Raji (cell line): ENCODE measurements around the gene TSEN54.

Experiments used
- POLR2A ChIP-seq: IDR thresholded peaks from 2 replicates; pipeline ENCODE4 v1.6.1; 2011; ENCODE audit warnings: low read depth, low read length, control low read depth; ENCODE audit not compliant: insufficient read depth

Gene TSEN54

DNA sequence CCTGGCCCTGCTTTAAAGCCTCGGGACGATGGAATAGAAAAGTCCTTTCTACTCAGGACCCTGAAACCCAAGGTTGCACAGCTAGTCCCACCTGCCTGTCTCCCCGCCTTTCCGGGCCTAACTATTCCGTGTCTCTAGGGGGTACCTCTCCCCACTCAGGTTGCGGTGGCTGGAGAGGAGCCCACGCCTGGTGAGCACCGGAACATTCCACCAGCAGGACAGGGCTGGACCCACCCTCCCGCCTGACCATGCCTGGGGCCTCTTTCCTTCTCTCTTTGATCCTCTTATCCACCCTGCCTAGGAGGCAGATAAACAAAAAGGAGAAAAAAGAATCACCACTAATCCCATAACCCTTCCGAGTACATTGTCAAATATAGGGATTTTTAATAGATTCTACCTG lies 20.0 kb downstream of the TSEN54 start:
- TF ChIP-seq POLR2A, result no peak

- no peak for TF ChIP-seq POLR2A
Observed at GRCh38 chr17:75539967-75540729, 23.8 kb downstream of the TSEN54 start.

DNA sequence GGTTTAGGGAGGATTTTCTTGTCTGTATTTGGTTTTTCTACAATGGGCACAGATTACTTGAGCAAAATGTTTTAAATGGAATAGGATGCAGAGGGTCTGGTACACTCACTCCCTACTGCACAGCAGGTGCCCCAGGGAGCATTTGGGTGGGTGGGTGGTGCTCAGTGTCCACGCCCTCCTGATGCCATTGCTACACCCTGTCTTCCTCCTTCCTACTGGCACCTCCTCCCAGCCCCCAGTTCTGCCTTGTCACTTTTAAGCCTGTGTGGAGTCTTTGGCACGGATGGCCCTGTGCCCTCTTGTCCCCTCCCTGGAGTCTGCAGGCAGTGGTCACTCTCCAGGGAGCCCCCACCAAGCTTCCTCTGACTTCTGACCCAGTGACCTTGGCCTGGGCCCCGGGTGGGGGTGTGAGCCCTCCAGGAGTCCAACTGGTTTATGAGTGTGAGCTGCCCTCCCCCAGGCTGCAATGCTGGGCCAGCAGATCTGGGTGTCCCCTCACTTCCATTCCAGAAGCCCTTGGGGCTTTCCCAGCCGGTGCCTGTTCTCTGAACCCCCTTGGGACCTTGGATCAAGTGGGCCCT lies 24.7 kb downstream of the TSEN54 start:
- no peak for TF ChIP-seq POLR2A

GRCh38 chr17:75542229-75542628 lies 25.9 kb downstream of the TSEN54 start:
- no peak for TF ChIP-seq POLR2A

- no peak for TF ChIP-seq POLR2A
Observed at GRCh38 chr17:75542728-75543336, 26.5 kb downstream of the TSEN54 start.

DNA sequence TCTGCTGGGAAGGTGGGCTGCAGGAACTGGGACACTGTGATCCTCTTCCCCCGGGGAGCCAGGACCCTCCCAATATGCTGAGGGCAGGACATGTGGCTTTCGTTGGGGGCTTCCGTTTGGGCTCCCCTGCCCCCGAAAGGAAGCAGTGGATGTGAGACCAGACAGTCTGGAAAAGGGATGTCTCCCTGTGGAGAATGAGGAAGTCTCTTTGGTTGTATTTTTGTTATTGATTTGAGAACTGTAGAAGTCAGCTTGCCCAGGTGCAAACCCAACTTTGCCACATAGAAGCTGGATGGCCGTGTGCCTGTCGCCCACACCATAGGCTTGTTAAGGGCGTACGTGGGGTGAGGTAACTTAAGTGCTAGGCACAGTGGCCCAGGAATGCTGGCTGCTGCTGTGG lies 27.9 kb downstream of the TSEN54 start:
- no peak for TF ChIP-seq POLR2A

- no peak for TF ChIP-seq POLR2A
Observed at GRCh38 chr17:75546181-75546580, 29.9 kb downstream of the TSEN54 start.

GRCh38 chr17:75547091-75547490 lies 30.8 kb downstream of the TSEN54 start:
- TF ChIP-seq POLR2A, result no peak

GRCh38 chr17:75548813-75549212 lies 32.5 kb downstream of the TSEN54 start:
- no peak for TF ChIP-seq POLR2A

GRCh38 chr17:75549246-75550138 lies 33.2 kb downstream of the TSEN54 start:
- no peak for TF ChIP-seq POLR2A

GRCh38 chr17:75550139-75550465 lies 33.8 kb downstream of the TSEN54 start:
- no peak for TF ChIP-seq POLR2A

DNA sequence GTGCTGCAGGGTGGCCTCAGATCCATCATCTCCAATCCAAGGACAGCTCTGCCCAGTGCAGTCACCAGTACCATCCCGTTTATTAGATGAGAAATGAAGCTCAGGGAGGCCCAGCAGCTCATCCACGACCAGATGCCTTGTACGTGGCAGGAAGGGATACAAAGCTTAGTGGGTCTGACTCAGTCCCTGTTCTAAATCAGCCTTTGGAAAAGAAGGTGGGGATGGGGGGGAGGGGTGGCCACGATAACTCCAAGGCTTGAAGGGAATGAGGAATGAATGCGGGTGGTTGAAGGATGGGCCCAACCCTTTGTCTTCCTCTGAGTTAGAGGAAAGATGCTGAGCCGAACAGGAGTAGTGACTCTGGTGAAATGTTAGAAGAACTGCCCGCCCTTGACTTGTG lies 34.9 kb downstream of the TSEN54 start:
- no peak for TF ChIP-seq POLR2A

DNA sequence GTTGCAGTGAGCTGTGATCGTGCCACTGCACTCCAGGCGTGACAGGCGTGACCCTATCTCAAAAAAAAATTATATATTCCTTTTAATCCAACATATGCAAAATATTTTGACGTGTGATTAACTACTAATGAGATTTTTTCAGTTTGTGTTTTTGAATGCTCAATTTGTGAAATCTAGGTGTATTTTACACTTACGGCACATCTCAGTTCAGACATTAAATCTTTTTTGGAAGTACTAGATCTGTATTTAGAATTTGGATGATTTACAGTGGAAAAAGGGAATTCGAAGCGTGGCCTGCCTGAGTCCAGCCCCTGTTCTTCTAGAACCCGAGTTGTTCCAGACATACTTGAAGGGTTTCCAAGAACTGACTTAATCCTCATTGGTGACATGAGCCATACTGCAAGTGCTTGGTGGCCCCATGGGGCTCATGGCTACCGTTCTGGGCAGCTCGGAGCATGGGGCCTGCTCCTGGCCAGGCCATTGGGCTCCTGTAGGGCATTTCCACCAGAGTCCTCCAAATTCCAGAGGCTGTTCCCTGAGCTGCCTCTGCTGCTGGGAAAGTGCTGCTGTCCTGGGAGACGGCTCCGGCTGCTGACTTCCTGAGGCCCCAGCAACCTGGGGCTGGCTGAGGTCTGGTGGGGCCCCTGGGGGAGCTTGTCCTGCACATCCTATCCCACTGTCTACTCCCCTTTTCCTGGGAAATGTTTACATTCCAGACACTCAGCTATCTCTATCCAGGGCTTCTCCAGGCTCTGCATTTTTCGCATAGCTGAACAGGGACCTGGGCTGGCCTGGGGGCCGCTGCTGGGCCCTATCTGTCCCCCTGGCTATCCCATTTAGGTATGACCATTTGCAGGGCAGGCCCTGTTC lies 36.3 kb downstream of the TSEN54 start:
- no peak for TF ChIP-seq POLR2A

DNA sequence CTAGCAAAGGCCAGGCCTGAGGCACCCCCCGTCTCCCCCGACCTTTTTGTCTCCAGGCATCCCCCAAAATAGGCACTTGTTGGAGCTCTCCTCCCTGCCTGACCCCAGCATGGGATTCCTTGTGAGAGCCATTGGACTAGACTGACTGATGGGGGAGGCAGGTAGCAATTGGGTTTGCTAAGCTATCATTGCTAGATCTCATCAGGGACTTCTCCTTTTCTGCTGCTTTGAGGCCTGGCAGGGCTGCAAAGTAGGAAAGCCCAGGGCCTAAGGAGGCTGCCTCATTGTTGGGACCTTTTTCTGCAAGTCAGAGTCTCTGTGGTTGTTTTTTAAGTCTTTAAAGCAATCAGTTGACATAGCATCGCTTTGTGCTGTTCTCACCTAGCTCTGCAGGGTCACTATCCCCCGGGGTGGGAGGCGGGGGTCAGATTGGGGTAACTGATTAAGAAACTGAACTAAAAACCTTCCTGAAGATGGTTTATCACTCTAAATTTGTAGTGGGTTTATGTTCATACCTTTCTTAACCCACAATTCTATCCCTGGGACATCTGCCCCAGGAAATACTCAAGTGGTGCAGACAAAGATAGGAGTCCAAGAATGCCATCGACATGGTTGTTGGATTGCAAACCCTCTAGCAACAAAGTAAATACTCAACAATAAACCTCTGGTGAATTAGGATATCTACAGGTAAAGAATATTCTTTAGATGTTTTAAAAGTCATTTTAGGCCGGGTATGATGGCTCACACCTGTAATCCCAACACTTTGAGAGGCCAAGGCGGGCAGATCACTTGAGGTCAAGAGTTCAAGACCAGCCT lies 37.2 kb downstream of the TSEN54 start:
- no peak for TF ChIP-seq POLR2A

DNA sequence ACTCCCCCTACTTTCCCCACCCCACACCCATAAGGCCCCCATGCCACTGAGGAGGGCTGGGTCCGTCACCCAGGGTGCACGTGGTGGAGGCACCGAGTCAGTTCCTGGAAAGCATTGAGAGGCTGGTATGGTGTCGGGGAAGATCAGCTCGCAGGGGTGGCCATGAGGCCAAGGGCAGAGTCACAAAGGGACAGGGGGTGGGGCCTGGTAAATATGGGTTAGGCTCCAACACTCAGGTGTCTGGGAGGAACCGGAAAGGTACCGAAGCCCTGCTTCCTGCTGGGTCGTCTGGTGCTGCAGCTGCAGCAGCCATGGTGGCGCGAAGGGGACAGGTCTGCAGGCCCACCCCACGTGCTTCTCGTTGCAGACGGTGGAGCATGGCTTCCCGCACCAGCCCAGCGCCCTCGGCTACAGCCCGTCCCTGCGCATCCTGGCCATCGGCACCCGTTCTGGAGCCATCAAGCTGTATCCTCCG lies 39.4 kb downstream of the TSEN54 start:
- no peak for TF ChIP-seq POLR2A
